KOPT-K1 (cell line): Measurements from ENCODE around the gene NMT2.

Source experiments
- H3K27ac ChIP-seq: fragments of 200-600 bp; sonication (generic); 2 replicates; pipeline ENCODE4 v1.5.1; 2016; ENCODE audit warnings: antibody characterized with exemption, mild to moderate bottlenecking, low read depth, low read length; ENCODE audit not compliant: poor library complexity, severe bottlenecking
- H3K36me3 ChIP-seq: fragments of 200-600 bp; sonication (generic); 2 replicates; pipeline ENCODE4 v1.5.1; 2017; ENCODE audit warnings: antibody characterized with exemption, mild to moderate bottlenecking, low read length, moderate library complexity; ENCODE audit not compliant: insufficient read depth
- H3K9me3 ChIP-seq: fragments of 200-600 bp; sonication (generic); 2 replicates; pipeline ENCODE4 v1.5.1; 2017; ENCODE audit warnings: antibody characterized with exemption, low read length, mild to moderate bottlenecking; ENCODE audit not compliant: insufficient read depth, poor library complexity, severe bottlenecking

NMT2 gene

GRCh38 chr10:15106352-15107013 lies 62.0 kb downstream of the NMT2 start:
- peaks cover 95% of the 10 kb centered on the region for H3K36me3 ChIP-seq
- H3K27ac ChIP-seq = no peak overlapping the region
- H3K9me3 ChIP-seq = no peaks in the 10 kb centered on the region

GRCh38 chr10:15103513-15103912 lies 65.0 kb downstream of the NMT2 start:
- Histone ChIP-seq H3K27ac (no peak overlapping the region), H3K9me3 (no peaks in the 10 kb centered on the region), H3K36me3 (peaks cover 86% of the 10 kb centered on the region)

GRCh38 chr10:15099886-15100285 lies 68.6 kb downstream of the NMT2 start:
- H3K9me3 ChIP-seq = no peaks in the 10 kb centered on the region
- H3K36me3 ChIP-seq = peaks cover 50% of the 10 kb centered on the region
- H3K27ac ChIP-seq = no peak overlapping the region

DNA sequence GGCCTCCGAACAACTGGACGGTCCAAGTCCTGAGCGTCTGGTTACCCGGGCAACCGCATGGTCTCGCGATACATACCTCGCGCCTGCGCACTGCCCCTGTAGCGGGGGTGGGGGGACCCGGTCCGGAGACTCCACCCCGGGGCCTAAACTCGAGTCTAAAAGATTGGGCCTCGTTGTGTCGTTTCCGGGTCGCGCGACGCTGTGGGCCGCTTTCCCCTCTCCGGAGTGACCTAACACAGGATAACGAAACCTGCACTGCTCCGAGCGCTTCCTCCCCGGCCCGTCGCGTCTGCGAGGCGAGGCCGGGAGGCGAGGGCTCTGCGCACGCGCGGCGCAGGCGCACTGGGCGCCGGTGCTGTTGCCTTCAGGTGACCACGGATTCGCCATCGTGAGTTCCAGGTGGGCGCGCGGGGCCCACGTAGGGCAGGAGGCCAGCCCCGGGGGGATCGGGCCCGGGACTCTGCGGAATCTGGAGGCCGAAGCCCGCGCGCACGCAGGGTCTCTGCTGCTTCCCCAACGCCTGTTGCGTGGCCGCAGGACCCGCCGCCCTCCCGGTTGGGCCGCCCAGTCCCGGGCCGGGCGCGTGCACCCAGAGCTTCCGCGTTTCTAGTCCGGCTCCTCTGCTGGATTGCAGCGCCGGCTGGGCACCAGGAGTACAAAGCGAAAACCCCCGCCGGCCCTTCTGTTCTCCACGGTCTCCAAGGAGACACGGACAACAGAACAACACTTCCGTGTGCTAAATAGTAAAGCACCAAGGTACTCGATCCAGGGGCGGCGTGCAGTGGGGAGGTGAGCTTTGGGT lies 71.3 kb downstream of the NMT2 start, which contains the start of gene RPP38:
Gene RPP38, plus strand, starts transcription at position 345 of the 802 bp plus-strand sequence. CDS start 5,960 bp downstream, outside the sequence.
- Histone ChIP-seq H3K9me3 (no peaks in the 10 kb centered on the region), H3K27ac (peak within 1 kb of the TSS; percentile 80), H3K36me3 (peaks cover 23% of the 10 kb centered on the region)

DNA sequence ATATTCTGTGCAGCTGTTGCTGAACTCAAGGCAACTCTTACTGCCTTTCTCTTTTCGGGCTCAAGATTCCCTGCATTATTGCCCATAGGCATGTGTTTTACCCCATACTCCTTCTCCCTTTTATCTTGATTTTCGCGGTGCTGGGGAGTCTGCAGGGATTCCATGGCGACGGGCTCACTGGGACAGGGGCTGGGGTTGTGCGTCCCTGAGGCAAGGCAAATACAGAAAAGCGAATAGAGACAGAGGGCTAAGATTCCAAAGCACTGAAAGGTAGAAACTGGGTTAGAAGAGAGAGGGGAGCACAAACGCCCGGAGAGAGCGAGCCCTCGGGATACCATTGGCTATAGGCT lies 71.9 kb downstream of the NMT2 start:
- Histone ChIP-seq H3K36me3 (peaks cover 17% of the 10 kb centered on the region), H3K27ac (peak overlapping the region; percentile 80), H3K9me3 (no peaks in the 10 kb centered on the region)

- Histone ChIP-seq H3K9me3 (no peaks in the 10 kb centered on the region), H3K27ac (no peak overlapping the region), H3K36me3 (no peaks in the 10 kb centered on the region)
Observed at GRCh38 chr10:15092855-15093408, 75.6 kb downstream of the NMT2 start.

GRCh38 chr10:15091418-15091817 lies 77.1 kb downstream of the NMT2 start:
- Histone ChIP-seq H3K9me3 (no peaks in the 10 kb centered on the region), H3K27ac (no peak overlapping the region), H3K36me3 (no peaks in the 10 kb centered on the region)

DNA sequence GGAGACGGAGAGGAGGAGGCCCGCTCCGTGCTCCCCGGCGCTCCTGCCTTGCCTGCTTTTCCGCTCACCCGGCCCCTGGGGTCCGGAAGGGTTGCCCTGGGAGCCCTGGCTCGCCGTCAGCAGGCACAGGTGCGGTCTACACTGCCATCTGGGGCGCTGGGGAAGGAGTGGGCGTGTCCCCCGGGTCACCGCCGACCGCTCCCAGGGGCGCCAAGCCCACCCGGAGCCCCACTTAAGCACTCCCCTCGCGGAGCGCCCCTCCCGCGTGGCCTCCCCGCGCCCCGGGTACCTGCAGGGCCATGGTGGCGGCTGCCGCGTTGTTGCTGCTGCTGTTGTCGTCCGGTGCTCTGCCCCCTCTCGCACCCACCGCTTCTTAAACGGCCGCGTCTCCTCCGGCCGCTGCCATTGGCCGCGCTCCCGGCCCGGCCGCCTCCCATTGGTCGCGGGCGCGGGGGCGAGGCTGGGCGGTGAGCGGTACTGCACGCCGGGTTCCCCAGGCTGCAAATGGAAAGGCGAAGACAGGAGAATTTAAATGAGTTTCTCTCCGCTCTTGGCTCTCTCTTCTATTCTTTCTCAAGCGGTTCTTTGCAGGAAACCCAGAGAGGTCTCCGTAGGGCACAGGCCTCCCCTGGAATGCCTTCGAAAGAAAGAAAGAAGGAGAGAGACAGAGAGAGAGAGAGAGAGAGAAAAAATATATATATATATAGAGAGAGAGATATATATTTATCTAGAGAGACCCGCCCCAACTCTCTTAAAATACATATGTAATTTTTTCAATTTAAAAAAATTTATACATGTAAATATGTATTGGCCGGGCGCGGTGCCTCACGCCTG lies 79.8 kb downstream of the NMT2 start, which contains the start of gene ACBD7:
Gene ACBD7, minus strand, starts transcription at position 349 of the 834 bp plus-strand sequence. Its CDS starts 48 bp downstream, at position 301.
- no peaks in the 10 kb centered on the region for H3K9me3 ChIP-seq
- H3K27ac ChIP-seq = peak within 1 kb of the TSS; percentile 57
- H3K36me3 ChIP-seq = no peaks in the 10 kb centered on the region

- H3K27ac ChIP-seq = no peak overlapping the region
- no peaks in the 10 kb centered on the region for H3K9me3 ChIP-seq
- no peaks in the 10 kb centered on the region for H3K36me3 ChIP-seq
Observed at GRCh38 chr10:15084502-15084922, 84.0 kb downstream of the NMT2 start.

- Histone ChIP-seq H3K27ac (no peak overlapping the region), H3K36me3 (no peaks in the 10 kb centered on the region), H3K9me3 (no peaks in the 10 kb centered on the region)
Observed at GRCh38 chr10:15083674-15084501, 84.6 kb downstream of the NMT2 start.

- no peaks in the 10 kb centered on the region for H3K9me3 ChIP-seq
- H3K27ac ChIP-seq = no peak overlapping the region
- no peaks in the 10 kb centered on the region for H3K36me3 ChIP-seq
Observed at GRCh38 chr10:15075421-15075820, 93.1 kb downstream of the NMT2 start.

DNA sequence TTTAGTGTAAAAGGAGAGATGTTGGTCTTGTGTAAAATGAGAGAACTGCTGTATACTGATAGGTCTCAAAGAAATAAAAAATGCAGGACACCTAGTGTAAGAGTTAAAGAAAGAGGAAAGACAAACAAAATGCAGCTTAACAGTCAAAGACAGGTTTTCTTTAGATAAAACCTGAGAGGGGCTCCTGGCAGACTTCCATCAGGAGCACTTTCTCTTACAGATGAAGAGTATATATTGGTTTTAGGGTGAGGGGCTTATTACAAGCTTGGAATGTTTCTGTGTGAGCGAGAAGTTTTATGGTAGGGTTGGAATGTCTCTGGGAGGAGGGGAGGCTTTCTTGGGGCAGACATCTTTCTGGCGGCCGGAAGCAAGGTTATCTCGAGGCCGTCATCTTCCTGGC lies 96.1 kb downstream of the NMT2 start:
- H3K27ac ChIP-seq = no peak overlapping the region
- no peaks in the 10 kb centered on the region for H3K36me3 ChIP-seq
- H3K9me3 ChIP-seq = no peaks in the 10 kb centered on the region

- Histone ChIP-seq H3K27ac (no peak overlapping the region), H3K9me3 (peaks cover 11% of the 10 kb centered on the region), H3K36me3 (no peaks in the 10 kb centered on the region)
Observed at GRCh38 chr10:15069230-15069629, 99.3 kb downstream of the NMT2 start.

GRCh38 chr10:15068802-15069201 lies 99.7 kb downstream of the NMT2 start:
- H3K27ac ChIP-seq = no peak overlapping the region
- H3K36me3 ChIP-seq = no peaks in the 10 kb centered on the region
- peaks cover 11% of the 10 kb centered on the region for H3K9me3 ChIP-seq
